GM18873 (cell line): ENCODE data around the gene TCOF1.

Experiments
- ATAC-seq: cut with Tn5 transposase; IDR thresholded peaks from one replicate; pipeline ENCODE4 v1.9.1; 2021; ENCODE audit warnings: mild to moderate bottlenecking, moderate library complexity, moderate number of reproducible peaks; ENCODE audit not compliant: unreplicated experiment, low FRiP score

Gene TCOF1

GRCh38 chr5:150389531-150390266 is 32.2 kb downstream of the TCOF1 start:
- ATAC-seq: no peak

GRCh38 chr5:150391064-150391834 is 33.8 kb downstream of the TCOF1 start:
- no peak for ATAC-seq

- ATAC-seq: no peak
Observed at GRCh38 chr5:150391986-150392385, 34.5 kb downstream of the TCOF1 start.

DNA sequence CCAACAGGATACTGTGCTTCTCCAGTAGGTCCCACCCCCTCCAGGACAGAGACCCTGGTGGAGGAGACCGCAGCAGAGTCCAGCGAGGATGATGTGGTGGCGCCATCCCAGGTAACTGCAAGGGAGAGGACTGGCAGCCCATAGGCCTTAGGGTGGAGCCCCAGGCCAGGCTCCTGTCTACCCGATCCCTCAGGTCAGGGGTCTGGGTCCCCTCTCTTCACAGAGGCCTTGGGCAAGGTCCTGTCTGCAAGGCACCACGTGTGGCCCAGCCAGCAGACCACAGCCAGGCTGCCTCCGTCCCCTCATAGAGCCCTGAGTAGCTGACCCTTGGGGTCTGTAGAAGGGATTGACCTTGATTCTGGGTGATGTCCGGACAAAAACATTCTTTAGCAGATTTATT is 35.2 kb downstream of the TCOF1 start:
- ATAC-seq: no peak

- ATAC-seq: no peak
Observed at GRCh38 chr5:150393096-150393645, 35.7 kb downstream of the TCOF1 start.

GRCh38 chr5:150394131-150394530 is 36.6 kb downstream of the TCOF1 start:
- ATAC-seq: peak; percentile 55

- no peak for ATAC-seq
Observed at GRCh38 chr5:150394912-150395687, 37.6 kb downstream of the TCOF1 start.

DNA sequence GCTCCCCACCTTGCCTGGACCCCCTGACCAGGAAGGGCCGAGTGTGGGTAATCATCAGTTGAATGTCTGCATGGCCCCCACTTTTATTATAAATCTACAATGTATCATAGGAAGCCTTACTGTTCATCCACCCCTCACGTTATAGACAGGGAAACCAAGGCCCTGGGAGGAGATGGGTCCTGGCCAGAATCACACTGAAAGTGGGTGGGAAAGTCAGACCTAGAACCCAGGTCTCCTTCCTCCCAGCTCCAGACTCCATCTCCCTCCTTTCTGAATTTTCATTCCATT is 38.1 kb downstream of the TCOF1 start:
- ATAC-seq: no peak

GRCh38 chr5:150396267-150396666 is 38.8 kb downstream of the TCOF1 start:
- ATAC-seq: no peak

DNA sequence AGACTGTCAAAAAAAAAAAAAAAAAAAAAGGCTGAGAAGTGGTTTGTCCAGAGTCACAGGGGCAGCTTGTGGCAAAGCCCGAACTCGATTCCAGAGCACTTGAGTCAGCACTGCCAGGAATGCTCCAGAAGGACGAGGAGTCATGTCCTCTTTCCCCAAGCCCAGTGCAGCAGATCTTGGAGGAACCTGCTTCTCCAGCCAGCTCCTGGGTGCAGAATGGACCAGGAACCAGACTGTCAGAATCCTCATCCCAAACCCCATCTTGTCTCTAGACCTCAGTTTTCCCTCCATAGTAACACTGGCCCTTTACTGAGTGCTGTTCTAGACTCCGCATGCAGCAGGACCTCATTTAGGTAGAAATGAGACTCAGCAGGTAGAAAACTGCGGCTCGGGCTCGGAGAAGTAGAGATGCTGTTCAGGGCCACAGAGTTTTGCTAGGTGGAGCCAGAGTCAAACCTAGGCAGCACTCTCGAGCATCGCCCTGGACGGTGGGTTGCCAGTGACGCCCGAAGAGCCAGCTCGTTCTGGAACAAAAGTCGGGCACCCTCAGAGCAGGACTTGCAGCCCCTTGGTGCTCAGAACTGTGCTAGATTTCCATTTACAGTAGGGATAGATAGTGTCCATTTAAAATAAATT is 39.8 kb downstream of the TCOF1 start:
- no peak for ATAC-seq

DNA sequence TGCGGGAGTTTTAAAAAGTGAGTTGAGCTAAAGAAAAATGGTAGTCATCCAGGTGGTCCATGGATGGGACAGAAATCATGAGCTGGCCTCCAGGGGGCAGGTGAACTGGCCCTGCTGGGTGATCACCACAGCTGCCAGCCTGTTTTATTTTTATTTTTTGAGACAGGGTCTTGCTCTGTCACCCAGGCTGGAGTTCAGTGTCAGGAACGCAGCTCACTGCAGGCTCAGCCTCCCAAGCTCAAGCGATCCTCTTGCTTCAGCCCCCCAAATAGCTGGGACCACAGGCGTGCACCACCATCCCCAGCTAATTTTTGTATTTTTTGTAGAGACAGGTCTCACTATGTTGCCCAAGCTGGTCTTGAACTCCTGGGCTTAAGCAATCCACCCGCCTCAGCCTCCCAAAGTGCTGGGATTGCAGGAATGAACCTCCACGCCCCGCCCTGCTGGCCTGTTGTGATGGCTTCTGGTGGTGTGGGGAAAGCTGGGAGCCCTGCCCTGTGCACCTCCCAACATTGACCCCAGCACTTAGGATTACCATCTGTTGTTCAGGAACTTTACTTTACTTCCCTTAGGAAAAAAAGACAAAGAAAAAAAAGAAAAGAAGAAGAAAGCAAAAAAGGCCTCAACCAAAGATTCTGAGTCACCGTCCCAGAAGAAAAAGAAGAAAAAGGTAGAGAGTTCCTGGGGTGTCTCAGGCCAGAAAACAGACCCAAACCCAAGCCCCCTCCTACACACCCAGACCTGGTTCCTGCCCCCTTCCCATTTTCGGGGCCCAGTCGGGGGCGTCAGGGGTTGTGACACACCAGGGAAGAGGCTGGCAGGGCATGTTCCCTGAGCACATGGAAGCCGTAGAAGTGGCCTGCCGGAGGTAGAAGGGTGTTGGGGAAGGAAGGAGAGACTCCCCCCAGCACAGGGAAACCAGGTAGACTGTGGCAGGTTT is 40.6 kb downstream of the TCOF1 start:
- no peak for ATAC-seq

- peak; percentile 41 for ATAC-seq
Observed at GRCh38 chr5:150398722-150399523, 41.4 kb downstream of the TCOF1 start.

DNA sequence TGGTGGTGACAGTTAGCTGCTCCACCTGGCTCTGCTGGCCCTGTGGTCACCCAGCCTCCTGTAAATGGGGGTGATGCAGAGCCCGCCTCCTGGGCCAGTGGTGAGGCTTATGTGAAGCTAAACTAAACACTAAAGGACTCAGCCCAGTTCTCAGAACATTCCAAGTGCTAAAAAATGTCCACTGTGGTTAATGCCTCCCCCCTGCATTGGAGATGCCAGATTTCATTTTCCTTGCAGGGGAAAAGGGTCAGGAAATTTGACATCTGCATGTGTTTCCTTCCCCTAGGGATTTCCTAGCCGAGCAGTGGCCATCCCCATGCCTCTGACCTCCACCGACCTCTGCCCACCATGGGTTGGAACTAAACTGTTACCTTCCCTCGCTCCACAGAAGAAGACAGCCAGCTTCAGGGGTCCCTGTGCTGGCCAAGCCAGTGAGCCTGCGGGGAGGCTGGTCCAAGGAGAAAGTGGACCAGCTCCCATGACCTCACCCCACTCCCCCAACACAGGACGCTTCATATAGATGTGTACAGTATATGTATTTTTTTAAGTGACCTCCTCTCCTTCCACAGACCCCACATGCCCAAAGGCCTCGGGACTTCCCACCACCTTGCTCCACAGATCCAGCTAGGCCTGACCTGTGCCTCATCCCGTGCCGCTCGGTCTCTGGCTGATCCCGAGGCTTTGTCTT is 42.2 kb downstream of the TCOF1 start:
- no peak for ATAC-seq

DNA sequence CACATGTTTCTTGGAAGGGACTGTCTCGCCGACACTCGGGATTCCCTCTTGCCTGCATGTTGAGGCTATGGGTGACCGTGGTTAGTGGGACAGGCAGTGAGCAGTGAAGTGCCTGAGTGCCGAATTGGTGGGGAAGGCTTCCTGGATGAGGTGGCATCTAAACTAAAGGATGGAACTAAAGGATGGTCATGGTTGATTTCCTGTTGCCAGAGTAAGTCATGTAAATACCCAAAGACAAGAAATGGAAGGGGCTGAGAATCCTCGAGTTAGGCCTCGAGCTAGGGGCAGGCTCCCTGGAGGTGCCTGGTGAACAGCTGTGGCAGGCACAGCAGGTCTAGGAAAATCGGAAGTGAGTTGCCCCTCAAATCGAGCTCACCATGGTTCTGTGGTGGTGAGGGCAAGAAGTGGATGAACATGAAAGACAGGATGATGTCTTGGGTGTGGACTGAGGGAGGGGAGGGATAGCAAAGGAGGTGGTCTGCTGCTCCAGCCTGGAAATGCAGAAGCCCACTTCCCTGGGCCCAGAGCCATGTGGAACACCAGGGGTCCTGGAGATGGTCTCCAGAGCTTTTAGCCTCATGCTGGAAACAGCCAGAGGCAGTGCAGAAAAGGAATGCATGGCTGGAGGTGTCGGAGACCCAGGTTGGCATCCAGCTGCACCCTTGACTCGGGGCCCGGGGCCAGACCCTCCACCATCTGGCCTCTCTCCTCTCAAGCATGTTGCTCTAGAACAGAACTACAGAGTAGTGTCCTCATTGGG is 43.0 kb downstream of the TCOF1 start:
- no peak for ATAC-seq

GRCh38 chr5:150401076-150401375 is 43.5 kb downstream of the TCOF1 start:
- ATAC-seq: no peak

DNA sequence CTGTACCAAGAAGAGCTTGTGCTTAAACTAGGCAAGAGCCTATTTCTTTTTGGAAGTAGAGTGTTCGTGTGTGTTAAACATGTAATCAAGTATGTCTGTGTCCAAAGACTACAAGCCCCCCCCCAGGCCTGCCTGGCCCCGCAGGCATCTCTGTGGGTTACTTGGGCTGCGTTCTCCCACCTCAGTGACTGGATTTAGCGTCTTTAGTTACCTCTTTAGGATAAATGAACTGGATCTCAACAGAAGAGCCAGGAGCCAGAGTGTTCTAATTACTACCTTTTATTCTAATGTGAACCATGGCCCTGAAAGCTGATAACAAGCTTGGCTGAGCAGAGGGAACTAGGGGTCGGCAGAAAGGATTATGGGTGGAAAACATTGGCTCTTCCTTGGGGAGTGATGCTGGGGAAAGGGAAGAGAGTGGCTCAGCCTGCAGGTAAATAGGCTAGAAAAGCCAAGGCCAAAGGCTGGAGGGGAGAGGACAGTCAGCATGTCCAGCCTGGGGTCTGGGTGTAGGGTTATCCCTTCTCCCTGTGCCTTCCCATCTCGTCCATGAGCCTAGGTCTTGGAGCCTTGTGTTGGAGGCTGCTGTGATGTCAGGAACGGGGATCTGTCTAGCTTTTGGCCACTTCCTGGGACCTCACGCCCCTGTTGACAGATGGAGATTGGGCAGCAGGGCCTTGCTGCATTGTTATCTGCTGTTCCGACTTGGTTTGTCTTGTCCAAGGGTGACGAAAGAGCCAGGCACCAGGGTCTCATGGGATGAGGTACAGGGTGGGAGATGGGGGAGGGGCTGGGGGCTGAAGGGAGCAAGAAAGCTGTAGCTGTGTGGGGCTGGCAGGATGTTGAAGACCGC is 44.1 kb downstream of the TCOF1 start:
- no peak for ATAC-seq
